Ectodermal cell (in vitro differentiated cells): ENCODE measurements around the gene TP53. TPM values are rescaled to one million over a fixed set of nuclear protein-coding genes. Genes with fewer than 3 reads are reported as not detected.

ENCODE experiments used
- H3K27ac ChIP-seq: 2 replicates; pipeline ENCODE4 v1.7.0; 2013; ENCODE audit warnings: mild to moderate bottlenecking, low read depth, low read length; ENCODE audit not compliant: insufficient read depth, poor library complexity, severe bottlenecking
- H3K27me3 ChIP-seq: 2 replicates; pipeline ENCODE4 v1.7.0; 2013; ENCODE audit warnings: mild to moderate bottlenecking, low read length; ENCODE audit not compliant: insufficient read depth, control insufficient read depth, poor library complexity, severe bottlenecking
- H3K36me3 ChIP-seq: one replicate; pipeline ENCODE4 v1.7.0; 2013; ENCODE audit warnings: low read length; ENCODE audit not compliant: control insufficient read depth, insufficient read depth
- H3K4me1 ChIP-seq: one replicate; pipeline ENCODE4 v1.7.0; 2013; ENCODE audit warnings: low read length; ENCODE audit not compliant: control insufficient read depth, insufficient read depth
- H3K4me3 ChIP-seq: 2 replicates; pipeline ENCODE4 v1.7.0; 2013; ENCODE audit warnings: low read depth, low read length, control low read depth; ENCODE audit not compliant: insufficient read depth
- H3K9me3 ChIP-seq: 2 replicates; pipeline ENCODE4 v1.7.0; 2013; ENCODE audit warnings: mild to moderate bottlenecking, low read length, moderate library complexity; ENCODE audit not compliant: control insufficient read depth
- WGBS, 2 experiments: methylation state at CpG; one replicate each; pipeline ENCODE4 v1.1.7; 2013; ENCODE audit warnings: missing lambda C conversion rate in 2 of 2; 5-methylcytosine and 5-hydroxymethylcytosine counted together
- polyA plus RNA-seq, 4 experiments: library from polyadenylated mRNA; stranded (reverse); fragments of 50-300 nt; gene quantifications; one replicate each; pipeline ENCODE4 v1.2.3, GENCODE V29; 2013

Gene TP53
- 143 TPM for polyA plus RNA-seq (2013, experiment 1 of 4)
- polyA plus RNA-seq (2013, experiment 2 of 4), result 139 TPM
- polyA plus RNA-seq (2013, experiment 3 of 4), result 98.0 TPM
- polyA plus RNA-seq (2013, experiment 4 of 4), result 104 TPM

DNA sequence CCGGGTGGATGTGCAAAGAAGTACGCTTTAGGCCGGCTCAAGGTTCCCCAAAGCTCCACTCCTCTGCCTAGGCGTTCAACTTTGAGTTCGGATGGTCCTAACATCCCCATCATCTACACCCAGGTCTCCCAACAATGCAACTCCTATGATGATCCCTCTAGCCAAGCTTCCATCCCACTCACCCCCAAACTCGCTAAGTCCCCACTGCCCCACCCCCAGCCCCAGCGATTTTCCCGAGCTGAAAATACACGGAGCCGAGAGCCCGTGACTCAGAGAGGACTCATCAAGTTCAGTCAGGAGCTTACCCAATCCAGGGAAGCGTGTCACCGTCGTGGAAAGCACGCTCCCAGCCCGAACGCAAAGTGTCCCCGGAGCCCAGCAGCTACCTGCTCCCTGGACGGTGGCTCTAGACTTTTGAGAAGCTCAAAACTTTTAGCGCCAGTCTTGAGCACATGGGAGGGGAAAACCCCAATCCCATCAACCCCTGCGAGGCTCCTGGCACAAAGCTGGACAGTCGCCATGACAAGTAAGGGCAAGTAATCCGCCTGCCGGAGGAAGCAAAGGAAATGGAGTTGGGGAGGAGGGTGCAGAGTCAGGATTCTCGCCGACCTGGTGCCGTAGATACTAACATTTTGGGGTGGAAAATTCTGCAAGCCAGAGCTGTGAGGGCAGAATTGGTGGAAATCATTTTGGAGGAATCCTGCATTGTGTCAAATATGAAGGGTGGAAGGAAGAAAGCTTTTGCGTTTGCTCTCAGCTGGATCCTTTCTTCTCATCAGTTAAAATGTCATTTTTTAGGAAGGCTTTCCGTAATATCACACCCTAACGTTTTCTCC lies at the start of gene TP53:
Gene TP53, minus strand, starts transcription at position 419 of the 836 bp plus-strand sequence. CDS start 10,896 bp downstream, outside the sequence.
- Histone ChIP-seq H3K27ac (peak within 1 kb of the TSS; percentile 99), H3K4me3 (peak within 1 kb of the TSS; percentile 92), H3K4me1 (peaks cover 17% of the 10 kb centered on the region), H3K27me3 (no peaks in the 10 kb centered on the region), H3K9me3 (no peaks in the 10 kb centered on the region), H3K36me3 (no peaks in the 10 kb centered on the region)
- 0 to 1% methylated on average over 30 of the region's 30 CpGs for WGBS, 2 experiments

DNA sequence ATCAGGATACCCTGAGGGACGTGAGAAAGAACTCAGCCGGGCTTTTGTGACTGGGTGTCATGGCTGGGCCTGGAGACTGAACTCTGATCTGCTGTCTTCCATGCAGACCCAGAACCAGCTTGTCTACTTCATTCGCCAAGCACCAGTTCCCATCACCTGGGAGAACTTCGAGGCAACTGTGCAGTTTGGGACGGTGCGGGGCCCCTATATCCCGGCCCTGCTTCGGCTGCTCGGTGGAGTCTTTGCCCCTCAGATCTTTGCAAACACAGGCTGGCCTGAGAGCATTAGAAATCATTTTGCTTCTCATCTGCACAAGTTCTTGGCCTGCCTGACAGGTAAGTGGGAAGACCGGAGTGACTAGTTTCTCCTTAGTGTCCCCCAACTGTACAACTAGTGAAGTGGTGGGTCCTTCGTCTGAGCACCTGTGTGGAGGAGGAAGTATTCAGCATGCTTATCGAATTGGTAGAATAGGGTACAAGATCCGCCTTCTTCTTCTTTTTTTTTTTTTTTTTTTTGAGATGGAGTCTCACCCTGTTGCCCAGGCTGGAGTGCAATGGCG lies 45.8 kb upstream of the TP53 start:
- Histone ChIP-seq H3K4me1 (no peaks in the 10 kb centered on the region), H3K9me3 (no peaks in the 10 kb centered on the region), H3K27me3 (peaks cover 18% of the 10 kb centered on the region), H3K27ac (no peak overlapping the region), H3K4me3 (no peak overlapping the region), H3K36me3 (no peaks in the 10 kb centered on the region)
- 88 to 92% methylated on average over 14 of the region's 14 CpGs for WGBS, 2 experiments

DNA sequence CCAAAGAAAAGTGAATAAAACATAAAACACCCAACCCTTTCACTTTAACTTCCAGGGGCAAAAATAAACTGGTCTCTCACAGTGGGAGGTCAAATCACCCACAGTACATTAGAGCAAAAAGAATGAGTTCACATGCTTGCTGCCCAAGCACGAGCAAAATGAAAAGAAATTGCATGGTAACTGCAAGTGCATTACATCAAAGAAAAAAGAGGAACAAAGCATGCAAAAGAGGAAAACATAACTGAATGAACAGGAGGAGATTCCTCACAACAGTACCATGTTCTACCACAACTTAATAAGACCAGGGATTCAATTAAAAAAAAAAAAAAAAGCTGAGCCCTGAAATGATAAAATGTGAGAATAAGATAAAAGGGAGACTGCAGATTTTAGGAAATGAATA lies 42.5 kb upstream of the TP53 start:
- peaks cover 8% of the 10 kb centered on the region for H3K27me3 ChIP-seq
- H3K4me3 ChIP-seq, result no peak overlapping the region
- no peaks in the 10 kb centered on the region for H3K4me1 ChIP-seq
- no peaks in the 10 kb centered on the region for H3K9me3 ChIP-seq
- H3K36me3 ChIP-seq, result no peaks in the 10 kb centered on the region
- 50 to 77% methylated on average over 1 of the region's 1 CpG for WGBS, 2 experiments
- H3K27ac ChIP-seq, result no peak overlapping the region

DNA sequence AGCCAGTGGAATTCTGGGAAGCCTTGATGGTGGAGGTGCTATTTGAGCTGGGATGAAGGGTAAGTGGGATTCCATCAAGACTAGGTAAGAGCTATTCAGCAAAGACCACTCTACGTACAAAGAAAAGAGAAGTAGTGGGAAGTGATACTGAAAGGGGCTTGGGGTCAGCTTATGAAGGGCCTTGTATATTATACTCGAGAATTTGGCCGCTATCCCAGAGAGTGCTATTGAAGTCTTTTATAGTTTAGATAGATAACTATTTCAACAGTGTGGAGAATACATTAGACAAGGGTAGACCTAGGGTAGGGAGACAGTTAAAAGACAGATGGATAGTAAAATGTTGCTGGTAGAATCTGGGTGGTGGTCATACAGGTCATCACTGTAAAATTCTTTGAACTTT lies 40.6 kb upstream of the TP53 start:
- WGBS, 2 experiments, result 92 to 94% methylated on average over 3 of the region's 3 CpGs
- Histone ChIP-seq H3K27ac (no peak overlapping the region), H3K4me3 (no peak overlapping the region), H3K4me1 (no peaks in the 10 kb centered on the region), H3K27me3 (peaks cover 6% of the 10 kb centered on the region), H3K36me3 (no peaks in the 10 kb centered on the region), H3K9me3 (no peaks in the 10 kb centered on the region)

DNA sequence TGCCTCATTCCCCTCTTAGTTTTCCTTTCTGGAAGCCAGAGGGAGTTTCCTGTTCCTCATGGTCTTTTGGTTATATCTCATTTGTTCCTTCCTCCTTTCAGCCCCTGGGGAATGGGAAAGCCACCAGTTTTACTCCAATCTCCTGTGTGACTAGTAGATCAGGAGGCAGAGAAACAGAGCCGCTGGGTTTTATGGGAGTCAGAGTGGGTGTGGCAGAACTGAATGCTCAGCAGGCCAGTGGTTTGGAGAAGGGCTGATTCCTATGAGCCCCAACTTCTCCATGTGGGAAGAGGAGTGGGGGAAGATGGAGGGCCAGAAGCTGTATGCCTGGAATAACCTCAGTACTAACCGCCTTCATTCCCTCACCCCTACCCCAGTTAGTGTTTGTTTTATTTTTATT lies 34.3 kb upstream of the TP53 start:
- no peak overlapping the region for H3K27ac ChIP-seq
- H3K27me3 ChIP-seq, result peaks cover 16% of the 10 kb centered on the region
- H3K4me1 ChIP-seq, result peaks cover 2% of the 10 kb centered on the region
- H3K4me3 ChIP-seq, result no peak overlapping the region
- no peaks in the 10 kb centered on the region for H3K9me3 ChIP-seq
- H3K36me3 ChIP-seq, result no peaks in the 10 kb centered on the region
- 74 to 80% methylated on average over 2 of the region's 2 CpGs for WGBS, 2 experiments

DNA sequence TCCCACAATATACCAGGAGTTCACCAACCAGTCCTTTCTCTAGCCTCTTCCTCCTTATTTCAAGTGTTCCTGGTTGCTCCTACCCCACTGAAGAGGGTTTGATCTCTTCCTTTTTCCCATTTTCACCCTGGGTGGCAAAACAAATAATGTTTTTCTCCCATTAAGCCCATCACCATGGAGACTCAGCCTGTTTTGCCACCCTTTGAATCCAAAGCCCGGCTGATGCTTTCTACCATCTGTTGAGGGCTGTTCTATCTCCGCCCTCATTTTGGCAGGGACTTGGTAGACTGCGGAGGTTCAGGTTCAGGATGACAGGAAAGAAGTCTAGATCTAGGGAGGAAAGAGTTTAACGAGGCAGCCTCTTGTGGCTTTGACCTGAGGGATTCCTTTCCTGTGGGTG lies 32.8 kb upstream of the TP53 start:
- H3K4me3 ChIP-seq, result no peak overlapping the region
- H3K9me3 ChIP-seq, result no peaks in the 10 kb centered on the region
- no peaks in the 10 kb centered on the region for H3K36me3 ChIP-seq
- WGBS, 2 experiments, result 78 to 79% methylated on average over 4 of the region's 4 CpGs
- no peak overlapping the region for H3K27ac ChIP-seq
- peaks cover 16% of the 10 kb centered on the region for H3K27me3 ChIP-seq
- peaks cover 17% of the 10 kb centered on the region for H3K4me1 ChIP-seq

DNA sequence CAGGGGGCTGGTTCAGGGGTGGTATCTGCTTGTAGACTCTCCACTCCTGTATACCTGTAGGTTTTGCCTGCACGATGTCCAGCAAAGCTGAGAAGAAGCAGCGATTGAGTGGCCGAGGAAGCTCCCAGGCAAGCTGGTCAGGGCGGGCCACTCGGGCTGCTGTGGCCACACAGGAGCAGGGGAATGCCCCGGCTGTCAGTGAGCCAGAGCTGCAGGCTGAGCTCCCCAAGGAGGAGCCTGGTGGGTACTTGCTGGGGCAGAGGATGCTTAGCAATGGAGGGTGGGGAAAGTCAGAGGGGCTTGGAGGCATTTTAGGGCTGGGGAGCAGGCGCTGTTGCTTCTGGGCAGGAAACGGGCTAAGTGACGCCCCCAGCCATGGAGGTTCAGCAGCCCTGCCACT lies 32.4 kb upstream of the TP53 start:
- 79 to 82% methylated on average over 9 of the region's 9 CpGs for WGBS, 2 experiments
- no peak overlapping the region for H3K27ac ChIP-seq
- peaks cover 22% of the 10 kb centered on the region for H3K4me1 ChIP-seq
- no peaks in the 10 kb centered on the region for H3K36me3 ChIP-seq
- no peak overlapping the region for H3K4me3 ChIP-seq
- H3K9me3 ChIP-seq, result no peaks in the 10 kb centered on the region
- peaks cover 16% of the 10 kb centered on the region for H3K27me3 ChIP-seq

DNA sequence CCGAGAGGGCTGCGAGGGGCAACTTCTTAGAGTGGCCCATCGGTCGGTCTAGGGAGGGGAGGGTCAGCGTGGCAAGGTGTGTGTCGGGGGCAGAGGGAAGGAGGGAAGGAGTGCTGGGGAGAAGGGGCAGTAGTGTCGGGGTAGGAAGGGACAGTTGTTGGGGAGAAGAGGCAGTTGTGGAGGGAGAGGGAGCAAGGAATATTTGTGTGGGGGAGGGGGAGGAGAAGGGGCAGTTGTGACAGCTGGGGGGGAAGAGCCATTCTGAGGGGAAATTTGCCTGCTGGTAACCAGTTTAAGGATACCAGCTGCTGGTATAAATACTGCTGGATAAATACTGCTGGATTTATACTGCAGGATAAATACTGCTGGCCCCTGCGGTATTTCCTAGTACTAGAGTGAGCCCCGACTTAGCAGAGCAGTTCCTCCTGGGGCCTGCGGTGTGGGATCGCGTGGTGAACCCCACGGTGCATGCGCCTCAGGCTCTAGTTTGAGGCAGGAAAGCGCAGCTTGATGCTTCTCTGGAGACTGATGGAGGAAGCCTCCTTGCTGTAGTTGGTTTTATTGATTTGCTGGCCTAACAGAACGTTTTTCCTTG lies 30.6 kb upstream of the TP53 start:
- Histone ChIP-seq H3K27ac (no peak overlapping the region), H3K27me3 (peaks cover 16% of the 10 kb centered on the region), H3K36me3 (no peaks in the 10 kb centered on the region), H3K9me3 (no peaks in the 10 kb centered on the region), H3K4me3 (peak overlapping the region; percentile 68), H3K4me1 (peaks cover 33% of the 10 kb centered on the region)
- WGBS, 2 experiments, result 13 to 14% methylated on average over 16 of the region's 16 CpGs

DNA sequence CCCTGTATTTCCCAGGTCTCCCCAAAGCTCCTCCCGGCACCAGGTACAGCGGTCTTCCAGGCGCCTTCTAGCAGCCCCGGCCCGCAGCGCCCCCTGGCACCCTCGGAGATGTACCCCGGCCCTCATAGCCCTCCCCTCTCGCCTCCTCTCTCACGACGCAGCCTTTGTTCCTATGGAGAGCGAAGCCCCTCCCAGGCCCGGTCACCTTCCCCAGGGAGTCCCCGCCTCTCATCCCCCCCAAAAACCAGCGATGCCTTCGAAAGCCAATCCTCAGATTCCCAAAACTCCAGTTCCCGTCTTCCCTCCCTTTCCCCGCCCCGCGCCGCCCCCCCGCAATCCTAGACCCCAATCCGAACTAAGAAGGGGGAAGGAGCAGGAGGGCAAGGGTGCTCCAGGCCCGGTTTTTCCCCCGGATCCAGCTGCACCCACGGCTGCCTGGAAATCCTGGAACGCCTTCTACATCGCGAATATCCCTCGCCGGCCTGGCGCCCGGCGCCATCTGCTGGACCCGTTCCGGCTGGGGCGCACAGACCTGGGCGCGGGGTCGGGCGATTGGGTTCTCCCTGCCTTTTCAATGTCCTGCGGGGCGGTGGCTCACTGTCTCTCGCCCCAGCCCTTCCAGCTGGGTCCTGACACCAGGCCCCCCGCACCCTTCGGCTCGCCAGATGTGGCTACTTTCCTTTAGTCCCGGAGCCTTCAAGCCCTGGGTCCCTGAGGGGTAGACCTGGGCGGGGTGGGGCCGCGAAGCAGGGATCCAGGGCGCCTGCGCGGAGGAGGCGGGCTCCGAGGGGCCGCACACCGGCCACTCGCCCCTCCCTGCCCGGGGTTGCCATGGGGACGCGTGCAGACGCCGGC lies 29.8 kb upstream of the TP53 start, which contains the start of gene DNAH2:
Gene DNAH2, plus strand, starts transcription at position 844 of the 855 bp plus-strand sequence. CDS start 1,991 bp downstream, outside the sequence.
- Histone ChIP-seq H3K36me3 (no peaks in the 10 kb centered on the region), H3K27me3 (peaks cover 16% of the 10 kb centered on the region), H3K4me3 (peak within 1 kb of the TSS; percentile 68), H3K9me3 (no peaks in the 10 kb centered on the region), H3K4me1 (peaks cover 40% of the 10 kb centered on the region), H3K27ac (peak within 1 kb of the TSS; percentile 76)
- WGBS, 2 experiments, result 0% methylated on average over 61 to 64 of the region's 64 CpGs
